ENCODE results near the gene ADAMTS2. TPM values are rescaled to one million over a fixed set of nuclear protein-coding genes. Genes with fewer than 3 reads are reported as not detected.

ADAMTS2 gene
- total and polyA plus RNA-seq, 2 donors (not counting 3 experiments of a cell fraction or from before 2014, with no cell fraction given): not detected

DNA sequence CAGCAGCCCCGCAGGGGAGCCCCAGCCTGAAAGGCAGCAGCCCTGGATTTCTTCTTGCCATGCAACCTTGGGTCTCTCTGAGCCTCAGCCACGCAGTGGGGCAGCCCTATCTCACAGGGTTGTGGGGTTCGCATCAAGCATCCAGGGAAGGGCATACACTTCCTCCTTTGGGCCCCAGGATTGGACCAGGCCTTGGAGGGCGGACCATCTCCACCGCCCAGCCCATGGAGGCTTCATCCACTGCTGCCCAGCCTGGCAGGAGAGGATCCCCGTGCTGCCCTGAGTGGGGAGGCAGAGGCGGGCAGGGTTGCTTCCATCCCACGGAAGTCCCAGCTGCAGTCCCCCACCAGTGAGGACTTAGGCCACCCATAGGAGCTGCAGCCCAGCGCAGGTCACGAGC is 5.3 kb downstream of the ADAMTS2 start:
- no peak overlapping the region for H3K4me2 ChIP-seq (ENCODE audit: insufficient read depth, low read length)
- TF ChIP-seq JUN (IDR thresholded peaks at IDR 0.05; ENCODE audit: borderline replicate concordance, insufficient read depth, insufficient read length, low read depth): no peak
- no peak for TF ChIP-seq POLR2AphosphoS5 (IDR thresholded peaks at IDR 0.05; ENCODE audit: insufficient read depth, low read depth, low read length)
- TF ChIP-seq EZH2 (IDR thresholded peaks at IDR 0.05; ENCODE audit: borderline replicate concordance, low read depth, low read length, severe bottlenecking): no peak
- TF ChIP-seq POLR2A (IDR thresholded peaks at IDR 0.05; ENCODE audit: low read depth, low read length): no peak
- TF ChIP-seq, protein P1, sequence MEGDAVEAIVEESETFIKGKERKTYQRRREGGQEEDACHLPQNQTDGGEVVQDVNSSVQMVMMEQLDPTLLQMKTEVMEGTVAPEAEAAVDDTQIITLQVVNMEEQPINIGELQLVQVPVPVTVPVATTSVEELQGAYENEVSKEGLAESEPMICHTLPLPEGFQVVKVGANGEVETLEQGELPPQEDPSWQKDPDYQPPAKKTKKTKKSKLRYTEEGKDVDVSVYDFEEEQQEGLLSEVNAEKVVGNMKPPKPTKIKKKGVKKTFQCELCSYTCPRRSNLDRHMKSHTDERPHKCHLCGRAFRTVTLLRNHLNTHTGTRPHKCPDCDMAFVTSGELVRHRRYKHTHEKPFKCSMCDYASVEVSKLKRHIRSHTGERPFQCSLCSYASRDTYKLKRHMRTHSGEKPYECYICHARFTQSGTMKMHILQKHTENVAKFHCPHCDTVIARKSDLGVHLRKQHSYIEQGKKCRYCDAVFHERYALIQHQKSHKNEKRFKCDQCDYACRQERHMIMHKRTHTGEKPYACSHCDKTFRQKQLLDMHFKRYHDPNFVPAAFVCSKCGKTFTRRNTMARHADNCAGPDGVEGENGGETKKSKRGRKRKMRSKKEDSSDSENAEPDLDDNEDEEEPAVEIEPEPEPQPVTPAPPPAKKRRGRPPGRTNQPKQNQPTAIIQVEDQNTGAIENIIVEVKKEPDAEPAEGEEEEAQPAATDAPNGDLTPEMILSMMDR (IDR thresholded peaks at IDR 0.05; ENCODE audit: extremely low read depth in 1 of 2, insufficient read depth in 1 of 2, low read depth in 1 of 2, low read length in 2 of 2): no peak
- TF ChIP-seq, protein P2, sequence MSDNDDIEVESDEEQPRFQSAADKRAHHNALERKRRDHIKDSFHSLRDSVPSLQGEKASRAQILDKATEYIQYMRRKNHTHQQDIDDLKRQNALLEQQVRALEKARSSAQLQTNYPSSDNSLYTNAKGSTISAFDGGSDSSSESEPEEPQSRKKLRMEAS (IDR thresholded peaks at IDR 0.05; ENCODE audit: insufficient read depth, insufficient read length): no peak
- no peak for TF ChIP-seq MYC (IDR thresholded peaks at IDR 0.05; ENCODE audit: low read depth, low read length)
- TF ChIP-seq GATA2 (IDR thresholded peaks at IDR 0.05; ENCODE audit: insufficient read depth, insufficient read length, low read depth, low read length): no peak
- TF ChIP-seq FOS (IDR thresholded peaks at IDR 0.05; ENCODE audit: borderline replicate concordance, insufficient read depth, low read length): no peak
- no peaks in the 10 kb centered on the region for H3K36me3 ChIP-seq (ENCODE audit: control insufficient read depth in 2 of 2, extremely low read depth in 1 of 2, insufficient read depth in 2 of 2, low read length in 2 of 2)
- no peaks in the 10 kb centered on the region for H3K79me2 ChIP-seq (ENCODE audit: control insufficient read depth, insufficient read depth, low read length)
- H3K9ac ChIP-seq (replicated peaks; ENCODE audit: extremely low read depth, insufficient read depth, low read length): no peak overlapping the region
- no TSS peak for BruUV-seq (replicated peaks)
- H3K9me3 ChIP-seq (replicated peaks; ENCODE audit: control insufficient read depth, insufficient read depth, low read length): no peaks in the 10 kb centered on the region
- CTCF ChIA-PET: no interaction called here
- H3K4me3 ChIP-seq (replicated peaks in 1 of 3; ENCODE audit: insufficient read depth in 1 of 3, low read depth in 1 of 3, low read length in 3 of 3): no peak overlapping the region
- H3K27ac ChIP-seq (ENCODE audit: insufficient read depth, low read depth, low read length): no peak overlapping the region
- H3K27me3 ChIP-seq (ENCODE audit: control insufficient read depth in 2 of 2, insufficient read depth in 2 of 2, low read length in 2 of 2): peaks cover 10 to 15% of the 10 kb centered on the region in 2 experiments
- no peak for DNase-seq (ENCODE audit: low read depth, low spot score)
- no peaks in the 10 kb centered on the region for H4K20me1 ChIP-seq (replicated peaks; ENCODE audit: control insufficient read depth, extremely low read depth, insufficient read depth, low read length)
- no peak overlapping the region for H2AFZ ChIP-seq (ENCODE audit: low read depth, low read length)
- H3K9me1 ChIP-seq (replicated peaks; ENCODE audit: control insufficient read depth, extremely low read depth, insufficient read depth, low read length): no peaks in the 10 kb centered on the region
- dilution Hi-C loops (cut with MboI; ENCODE audit: extremely low pct_ligation_motif_present, low sequenced_read_pairs): no loop called here
- FAIRE-seq: no peak
- POLR2A ChIA-PET: no interaction called here
- H3K4me1 ChIP-seq (ENCODE audit: control insufficient read depth, extremely low read depth, insufficient read depth, low read length): no peaks in the 10 kb centered on the region
- intact Hi-C loops (cut with micrococcal nuclease): no loop called here
